Caco-2 (cell line): ENCODE results near the gene POU2AF1. TPM values are rescaled to one million over a fixed set of nuclear protein-coding genes. Genes with fewer than 3 reads are reported as not detected.
A peak's percentile ranks its signal among the peaks of the same experiment; 100 is the strongest.

Source experiments
- BruUV-seq: library from RNA; stranded (reverse); fragments of 400-500 nt; replicated peaks from 2 replicates; lab custom pipeline; 2021; lab: Mats Ljungman, UMichigan
- CTCF ChIA-PET: fragments of 300-600 bp; sonication (Branson Sonifier 250); formaldehyde crosslinking; loops from one replicate; lab custom pipeline; 2022; ENCODE audit warnings: antibody characterized with exemption; lab: Charles Lee
- POLR2A ChIA-PET: fragments of 300-600 bp; sonication (Branson Sonifier 250); formaldehyde crosslinking; loops from one replicate; lab custom pipeline; 2022; ENCODE audit warnings: antibody characterized with exemption; lab: Charles Lee
- DNase-seq, 2 experiments: peaks; one replicate each; pipeline versions ENCODE4 v3.0.0 to v3.0.0-alpha.2; 2020 to 2022
- H3K27me3 ChIP-seq: replicated peaks from 2 replicates; pipeline ENCODE4 v1.6.0; 2011; ENCODE audit warnings: low read length; ENCODE audit not compliant: control insufficient read depth, insufficient read depth
- H3K36me3 ChIP-seq: 2 replicates; pipeline ENCODE4 v1.5.1; 2011; ENCODE audit warnings: low read length; ENCODE audit not compliant: control insufficient read depth, insufficient read depth
- H3K4me1 ChIP-seq: fragments of 250-450 bp; sonication (Bioruptor Pico); 2 replicates; pipeline ENCODE4 v1.5.1; 2020; ENCODE audit warnings: mild to moderate bottlenecking
- H3K4me3 ChIP-seq: 2 replicates; pipeline ENCODE4 v1.5.1; 2011; ENCODE audit warnings: low read depth, mild to moderate bottlenecking, control low read depth, low read length
- H3K9me3 ChIP-seq: fragments of 250-450 bp; sonication (Bioruptor Pico); 2 replicates; pipeline ENCODE4 v1.5.1; 2020; ENCODE audit warnings: mild to moderate bottlenecking, moderate library complexity
- H3K27ac Mint-ChIP-seq: one replicate; pipeline ENCODE4 v1.8.0; 2022; ENCODE audit warnings: mixed read lengths; ENCODE audit not compliant: unreplicated experiment
- H3K27me3 Mint-ChIP-seq: one replicate; pipeline ENCODE4 v1.8.0; 2022; ENCODE audit warnings: mixed read lengths; ENCODE audit not compliant: insufficient read depth, unreplicated experiment
- H3K36me3 Mint-ChIP-seq: one replicate; pipeline ENCODE4 v1.8.0; 2022; ENCODE audit warnings: mild to moderate bottlenecking, mixed read lengths; ENCODE audit not compliant: insufficient read depth, unreplicated experiment
- H3K4me1 Mint-ChIP-seq: one replicate; pipeline ENCODE4 v1.8.0; 2022; ENCODE audit warnings: low read depth, mixed read lengths; ENCODE audit not compliant: unreplicated experiment
- H3K4me3 Mint-ChIP-seq: one replicate; pipeline ENCODE4 v1.8.0; 2022; ENCODE audit warnings: mild to moderate bottlenecking, moderate library complexity, mixed read lengths; ENCODE audit not compliant: unreplicated experiment
- H3K9me3 Mint-ChIP-seq: one replicate; pipeline ENCODE4 v1.8.0; 2022; ENCODE audit warnings: mixed read lengths; ENCODE audit not compliant: unreplicated experiment
- CTCF ChIP-seq, 2 experiments: fragments of 200-600 bp in 1 of 2; IDR thresholded peaks; 1 replicate in 1 of 2; 2 replicates in 1 of 2; pipeline versions ENCODE4 v1.5.1 to v1.8.0; 2011 to 2022; ENCODE audit warnings: antibody characterized with exemption in 1 of 2, control low read depth in 1 of 2, inconsistent platforms in 1 of 2, low read depth in 1 of 2, low read length in 1 of 2, mild to moderate bottlenecking in 1 of 2, moderate library complexity in 1 of 2; ENCODE audit not compliant: insufficient read depth in 1 of 2, severe bottlenecking in 1 of 2, unreplicated experiment in 1 of 2
- intact Hi-C: fragments of 100-400 bp; cut with micrococcal nuclease; formaldehyde crosslinking; loops from one replicate; pipeline ENCODE4 v1.10.0; 2022; ENCODE audit not compliant: unreplicated experiment
- total RNA-seq: library from RNA; stranded (reverse); gene quantifications from 2 replicates; pipeline ENCODE4 v1.2.3, GENCODE V29; 2022

Gene POU2AF1
- total RNA-seq, 1 experiment from 2014 or later: 2.7 TPM

DNA sequence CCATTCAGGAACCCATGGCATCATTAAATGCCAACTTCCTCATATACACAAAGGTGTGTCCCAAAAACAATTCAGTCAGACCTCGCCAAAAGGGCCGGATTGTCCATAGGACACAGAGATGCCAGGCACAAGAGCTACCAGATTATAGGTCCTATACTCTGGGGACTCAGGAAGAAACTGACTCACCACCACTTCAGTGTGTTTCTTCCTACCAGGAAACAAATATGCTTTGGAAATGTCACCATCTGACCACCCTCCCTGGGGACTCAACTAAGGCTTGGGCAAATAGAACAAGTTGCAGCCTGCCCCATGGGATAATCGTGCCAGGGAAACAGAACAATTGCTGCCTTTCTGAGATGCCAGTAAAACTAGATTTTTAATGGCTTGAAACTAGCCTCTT, 69.0 kb downstream of the POU2AF1 start:
- DNase-seq: no peak
- Mint-ChIP-seq H3K9me3 (peaks cover 12% of the 10 kb centered on the region), H3K4me1 (peaks cover 30% of the 10 kb centered on the region), H3K27me3 (no peaks in the 10 kb centered on the region), H3K36me3 (no peaks in the 10 kb centered on the region), H3K27ac (peak overlapping the region; percentile 24), H3K4me3 (no peak overlapping the region)
- no peak for TF ChIP-seq CTCF (IDR thresholded peaks at IDR 0.05; ENCODE audit: insufficient read depth in 1 of 2, low read depth in 1 of 2, low read length in 1 of 2, severe bottlenecking in 1 of 2, unreplicated experiment in 1 of 2)
- no peak overlapping the region for H3K4me3 ChIP-seq
- ChIA-PET POLR2A (no interaction called here), CTCF (interaction anchor here (1.0 to 2.2 kb wide), 3 partner anchors 10 to 50 kb away, joined by 3 to 9 read pairs (median 4); no protein-coding TSS in a partner anchor)
- H3K36me3 ChIP-seq: no peaks in the 10 kb centered on the region
- H3K27me3 ChIP-seq: no peaks in the 10 kb centered on the region
- BruUV-seq: no TSS peak
- H3K9me3 ChIP-seq: 0 out of 2 replicates have a peak, but pooled peaks cover 3% of the 10 kb centered on the region
- intact Hi-C loops: no loop called here
- peaks cover 35% of the 10 kb centered on the region for H3K4me1 ChIP-seq

DNA sequence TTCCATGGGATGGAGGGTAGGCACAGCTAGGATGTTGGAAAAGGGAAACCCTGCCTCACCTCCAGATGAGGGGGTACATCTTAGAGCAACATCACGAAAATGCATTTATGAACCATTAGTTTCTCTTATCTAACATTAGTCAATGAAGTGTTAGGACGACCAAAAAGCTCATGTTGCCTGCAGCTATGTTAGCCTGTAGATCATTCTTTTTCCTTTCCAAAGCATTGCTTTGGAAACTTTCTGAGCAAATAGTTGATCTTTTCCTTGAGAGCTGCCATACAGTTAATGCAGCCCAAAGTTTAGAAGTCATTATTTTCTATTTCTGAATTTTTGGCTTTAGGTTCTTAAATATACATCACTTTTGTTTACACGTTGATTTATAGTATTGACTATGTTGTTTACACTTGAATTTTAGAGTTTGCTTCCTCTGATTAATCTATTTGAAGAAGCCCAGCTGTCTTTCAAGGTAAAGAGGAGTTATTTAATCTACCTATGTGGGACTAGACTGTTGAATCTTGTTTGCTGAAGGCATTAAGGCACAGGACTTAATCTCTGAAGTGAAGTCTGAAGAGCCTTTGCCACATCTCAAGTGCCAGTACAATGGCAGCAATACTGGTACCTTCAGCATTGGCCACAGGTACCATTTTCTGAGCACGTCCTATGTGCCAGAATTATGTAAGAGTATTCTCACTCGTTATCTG, 69.7 kb downstream of the POU2AF1 start:
- Mint-ChIP-seq H3K27ac (no peak overlapping the region), H3K27me3 (no peaks in the 10 kb centered on the region), H3K4me3 (no peak overlapping the region), H3K4me1 (peaks cover 31% of the 10 kb centered on the region), H3K36me3 (no peaks in the 10 kb centered on the region), H3K9me3 (peaks cover 4% of the 10 kb centered on the region)
- Histone ChIP-seq H3K36me3 (no peaks in the 10 kb centered on the region), H3K4me3 (no peak overlapping the region), H3K9me3 (0 out of 2 replicates have a peak, but pooled peaks cover 3% of the 10 kb centered on the region), H3K27me3 (no peaks in the 10 kb centered on the region), H3K4me1 (peaks cover 40% of the 10 kb centered on the region)
- CTCF ChIA-PET: interaction anchor here (0.9 to 2.2 kb wide), 5 partner anchors 11 to 113 kb away, joined by 3 to 9 read pairs (median 4); no protein-coding TSS in a partner anchor
- BruUV-seq: no TSS peak
- peak in 1 of 2 experiments; percentile 31 for DNase-seq
- no peak for TF ChIP-seq CTCF (IDR thresholded peaks at IDR 0.05; ENCODE audit: insufficient read depth in 1 of 2, low read depth in 1 of 2, low read length in 1 of 2, severe bottlenecking in 1 of 2, unreplicated experiment in 1 of 2)
- POLR2A ChIA-PET: interaction anchor here (1.0 kb wide), 1 partner anchor 27 kb away, joined by 3 read pairs; no protein-coding TSS in a partner anchor
- intact Hi-C loops: loop anchor here (1.0 kb wide), 1 partner anchor 25 kb away; no protein-coding TSS in a partner anchor

DNA sequence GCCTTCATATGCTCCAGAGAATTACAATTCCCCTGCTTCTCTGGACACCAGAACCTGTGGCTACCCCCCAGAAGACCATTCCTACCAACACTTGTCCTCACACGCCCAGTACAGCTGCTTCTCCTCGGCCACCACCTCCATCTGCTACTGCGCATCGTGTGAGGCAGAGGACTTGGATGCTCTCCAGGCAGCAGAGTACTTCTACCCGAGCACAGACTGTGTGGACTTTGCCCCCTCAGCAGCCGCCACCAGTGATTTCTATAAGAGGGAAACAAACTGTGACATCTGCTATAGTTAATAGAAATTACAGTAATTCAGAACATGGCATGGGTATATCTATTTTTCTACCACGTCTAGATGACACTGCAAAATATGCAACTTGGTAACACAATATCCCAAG, 70.9 kb downstream of the POU2AF1 start:
- intact Hi-C loops: no loop called here
- CTCF ChIA-PET: interaction anchor here (1.3 kb wide), 1 partner anchor 121 kb away, joined by 3 read pairs; no protein-coding TSS in a partner anchor
- no peak for DNase-seq

More for the DNA sequence above, 70.9 kb downstream of the POU2AF1 start:
- Mint-ChIP-seq H3K4me1 (peaks cover 37% of the 10 kb centered on the region), H3K36me3 (no peaks in the 10 kb centered on the region), H3K4me3 (no peak overlapping the region), H3K9me3 (no peaks in the 10 kb centered on the region), H3K27ac (peak overlapping the region; percentile 17), H3K27me3 (no peaks in the 10 kb centered on the region)
- no TSS peak for BruUV-seq
- Histone ChIP-seq H3K9me3 (no peaks in the 10 kb centered on the region), H3K36me3 (no peaks in the 10 kb centered on the region), H3K4me1 (peaks cover 51% of the 10 kb centered on the region), H3K27me3 (no peaks in the 10 kb centered on the region), H3K4me3 (no peak overlapping the region)
- TF ChIP-seq CTCF (IDR thresholded peaks at IDR 0.05; ENCODE audit: insufficient read depth in 1 of 2, low read depth in 1 of 2, low read length in 1 of 2, severe bottlenecking in 1 of 2, unreplicated experiment in 1 of 2): no peak
- POLR2A ChIA-PET: no interaction called here
